Muscle of arm (tissue), 12 donors: Measurements from ENCODE around the gene C19orf81. TPM values are rescaled to one million over a fixed set of nuclear protein-coding genes. Genes with fewer than 3 reads are reported as not detected.

ENCODE experiments used
- DNase-seq: peaks from one replicate; pipeline ENCODE4 v3.0.0-alpha.2; 2013
- polyA plus RNA-seq, 12 donors: library from polyadenylated mRNA; unstranded; fragments of 120-200 nt; gene quantifications; one replicate each; pipeline ENCODE4 v1.2.1, GENCODE V29; 2013; ENCODE audit not compliant: insufficient read length in 12 of 12

Gene C19orf81
- polyA plus RNA-seq, 12 donors: 0.85 to 2.8 (median 1.5) TPM; not detected in 2

DNA sequence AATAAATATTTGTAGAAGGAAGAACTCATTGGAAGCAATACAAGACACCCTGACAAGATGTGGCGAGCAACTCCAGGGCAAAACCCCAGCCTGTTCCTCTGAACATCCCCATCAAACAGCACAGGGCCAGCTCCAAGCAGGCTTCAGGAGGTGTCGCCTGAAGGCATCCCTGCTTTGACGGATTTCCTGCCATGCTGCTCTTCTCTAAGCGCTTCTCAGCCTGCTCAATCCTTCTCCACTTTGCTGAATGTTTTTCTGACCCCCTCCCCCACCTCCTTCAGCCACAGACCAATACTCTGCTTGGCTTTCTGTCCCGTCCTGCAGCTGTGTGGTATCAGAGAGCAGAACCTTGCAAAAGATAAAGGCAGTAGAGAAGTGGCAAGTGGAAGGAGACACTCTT, 28.4 kb downstream of the C19orf81 start:
- no peak for DNase-seq

DNA sequence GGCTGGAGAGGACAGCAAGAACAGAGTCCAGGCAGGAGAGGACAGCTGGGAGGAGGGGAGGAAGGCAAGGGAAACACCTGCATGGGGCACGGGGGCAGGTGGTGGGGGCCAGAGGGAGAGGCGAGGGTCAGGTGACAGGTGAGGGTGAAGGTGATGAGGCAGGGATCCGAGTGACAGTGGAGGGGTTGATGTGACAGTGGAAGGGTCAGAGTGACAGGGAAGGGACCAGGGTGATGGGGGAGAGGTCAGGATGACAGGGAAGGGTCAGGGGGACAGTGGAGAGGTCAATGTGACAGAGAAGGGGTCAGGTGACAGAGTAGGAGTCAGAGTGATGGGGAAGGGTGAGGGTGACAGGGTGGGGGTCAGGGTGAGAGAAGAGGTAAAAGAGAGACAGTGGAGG, 29.1 kb downstream of the C19orf81 start:
- no peak for DNase-seq

DNA sequence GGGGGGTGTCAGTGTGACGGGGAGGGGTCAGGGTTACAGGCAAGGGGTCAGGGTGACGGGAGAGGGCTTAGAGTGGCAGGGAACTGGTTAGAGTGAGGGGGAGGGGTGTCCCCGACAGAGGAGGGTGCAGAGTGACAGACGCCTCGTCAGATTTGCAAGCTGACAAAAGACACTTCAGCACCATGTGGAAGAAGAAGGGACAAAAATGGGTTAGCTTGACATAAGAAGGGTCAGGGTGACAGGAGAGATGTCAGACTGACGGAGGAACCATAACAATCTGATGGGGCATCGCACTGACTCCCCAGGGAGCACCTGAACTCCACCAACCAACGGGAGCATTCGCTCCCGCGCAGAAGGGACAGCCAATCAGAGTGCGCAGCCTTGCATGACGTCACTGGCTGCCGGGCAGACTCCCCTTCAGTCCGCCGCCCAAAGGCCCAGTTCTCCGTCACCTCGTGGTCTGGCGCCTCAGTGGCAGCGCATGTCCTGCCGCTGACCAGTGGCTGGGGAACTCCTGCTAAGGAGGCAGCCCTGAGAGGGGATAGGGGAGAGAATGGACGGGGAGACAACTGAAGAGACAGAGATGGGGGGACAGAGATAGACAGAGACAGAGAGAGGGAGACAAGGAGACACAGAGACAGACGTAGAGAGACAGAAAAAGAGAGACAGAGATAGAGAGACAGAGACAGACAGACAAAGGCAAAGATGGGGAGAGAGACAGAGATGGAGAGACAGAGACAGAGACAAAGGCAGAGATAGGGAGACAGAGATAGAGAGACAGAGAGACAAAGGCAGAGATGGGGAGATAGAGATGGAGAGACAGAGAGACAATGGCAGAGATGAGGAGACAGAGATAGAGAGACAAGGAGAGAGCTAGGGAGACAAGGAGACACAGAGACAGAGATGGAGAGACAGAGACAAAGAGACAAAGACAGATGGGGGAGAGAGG, 30.2 kb downstream of the C19orf81 start:
- DNase-seq: peak; percentile 68

DNA sequence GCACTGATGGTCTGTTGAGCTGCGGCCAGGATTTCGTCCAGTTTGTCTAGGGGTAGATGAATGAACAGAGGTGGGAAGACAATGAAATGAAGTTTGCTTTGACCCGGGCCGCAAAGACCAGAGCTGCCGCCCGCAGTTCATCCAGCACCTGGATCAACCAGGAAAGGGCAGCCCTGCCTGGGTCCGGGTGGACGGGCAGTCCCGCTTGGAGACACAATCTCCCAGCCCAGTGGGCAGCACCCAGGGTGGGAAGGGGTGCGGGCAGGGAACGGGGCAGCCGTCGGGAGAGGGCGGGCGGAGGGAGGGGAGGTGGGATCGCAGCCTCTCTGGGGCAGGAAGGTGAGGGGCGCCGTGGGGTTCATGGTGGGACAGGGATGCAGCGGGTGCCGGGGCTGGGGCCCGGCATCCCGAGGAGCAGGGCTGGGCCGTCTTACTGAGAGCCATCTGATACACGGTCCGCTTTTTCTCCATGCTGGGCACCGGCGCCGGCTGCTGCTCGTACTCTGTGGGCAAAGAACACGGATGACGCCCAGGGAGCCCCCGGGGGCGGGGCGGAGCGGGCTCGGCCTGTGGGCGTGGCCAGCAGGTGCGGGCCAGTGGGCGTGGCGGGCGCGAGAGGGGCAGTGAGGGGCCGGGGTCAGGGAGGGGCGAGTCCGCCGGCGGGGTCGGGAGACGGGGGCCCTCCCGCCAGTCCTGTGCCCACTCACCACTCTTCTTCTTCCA, 37.2 kb downstream of the C19orf81 start:
- no peak for DNase-seq

DNA sequence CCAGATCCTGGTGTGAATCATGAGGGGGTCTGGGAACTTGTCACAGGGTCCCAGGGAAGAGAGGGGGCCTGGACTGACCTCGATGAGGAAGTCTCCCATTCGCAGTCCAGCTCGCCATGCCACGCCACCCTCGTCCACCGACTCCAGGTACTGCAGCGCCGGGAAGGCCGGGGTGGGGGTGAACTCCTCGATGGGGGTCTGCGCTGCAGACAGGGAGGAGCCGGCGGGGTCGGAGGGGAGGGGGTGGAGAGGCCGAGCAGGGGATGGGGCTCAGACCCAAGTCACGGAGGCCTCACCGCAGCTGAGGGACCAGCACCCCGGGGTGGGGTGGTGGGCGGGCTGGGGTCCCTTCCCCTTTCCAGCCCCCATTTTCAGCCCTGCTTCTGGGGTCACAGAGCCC, 39.5 kb downstream of the C19orf81 start:
- DNase-seq: no peak

DNA sequence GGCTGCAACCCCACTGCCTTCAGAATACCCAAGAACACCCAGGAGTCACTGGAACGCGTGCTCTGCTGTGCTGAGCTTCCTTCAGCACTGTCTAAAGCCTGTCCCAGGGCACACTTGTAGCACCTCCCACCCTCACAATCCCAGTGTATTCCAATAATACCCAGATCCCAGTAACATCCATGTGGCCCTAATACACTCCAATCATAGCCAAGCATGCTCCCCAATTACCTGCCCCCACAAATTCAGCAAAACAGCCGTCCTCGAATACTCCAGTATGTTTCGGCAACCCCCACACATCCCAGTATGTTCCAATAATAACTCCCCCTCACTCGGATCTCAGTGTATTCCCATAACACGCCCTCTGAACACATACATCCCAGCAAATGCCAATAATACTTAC, 41.2 kb downstream of the C19orf81 start:
- no peak for DNase-seq

DNA sequence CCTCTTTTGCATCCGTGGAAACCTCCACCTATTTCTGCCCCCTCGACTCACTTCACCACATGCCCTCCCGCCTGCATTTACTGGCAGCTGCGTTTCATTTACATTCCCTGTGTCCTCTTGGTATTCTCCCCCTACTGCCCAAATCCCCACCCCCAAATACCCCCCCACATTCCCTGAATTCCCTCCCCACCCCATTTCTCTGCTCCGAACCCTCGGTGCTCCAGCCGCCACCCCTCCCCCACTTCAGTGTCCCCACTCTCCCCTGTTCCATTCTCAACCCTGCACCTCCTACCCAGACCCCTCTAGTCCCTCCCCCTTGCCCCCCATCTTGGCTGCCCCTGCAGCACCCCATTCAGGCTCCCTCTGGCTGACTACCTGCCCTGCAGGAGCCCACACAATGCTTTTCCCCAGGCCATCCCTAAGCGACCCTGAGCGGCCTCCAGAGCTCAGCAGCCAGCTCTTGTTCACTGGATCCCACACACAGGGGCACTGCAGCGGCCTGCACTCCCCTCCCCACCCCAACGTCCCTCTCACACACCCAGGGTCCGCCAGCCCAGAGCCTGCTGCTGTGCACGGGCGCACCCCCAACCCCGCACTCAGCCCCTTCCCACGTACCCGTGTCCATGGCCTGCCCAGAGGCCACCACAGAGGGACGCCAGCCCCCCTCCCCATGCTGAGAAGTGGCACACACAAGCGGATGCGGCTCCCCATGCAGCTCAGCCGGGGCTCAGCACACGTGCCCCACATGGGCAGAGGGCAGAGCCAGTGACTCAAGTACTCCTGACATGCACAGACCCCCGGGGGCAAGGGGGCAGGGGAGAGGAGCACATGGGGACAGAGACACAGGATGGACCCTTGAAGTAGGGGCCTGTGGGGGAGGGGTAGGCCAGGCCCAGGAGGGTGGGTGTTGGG, 44.1 kb downstream of the C19orf81 start:
- DNase-seq: no peak

DNA sequence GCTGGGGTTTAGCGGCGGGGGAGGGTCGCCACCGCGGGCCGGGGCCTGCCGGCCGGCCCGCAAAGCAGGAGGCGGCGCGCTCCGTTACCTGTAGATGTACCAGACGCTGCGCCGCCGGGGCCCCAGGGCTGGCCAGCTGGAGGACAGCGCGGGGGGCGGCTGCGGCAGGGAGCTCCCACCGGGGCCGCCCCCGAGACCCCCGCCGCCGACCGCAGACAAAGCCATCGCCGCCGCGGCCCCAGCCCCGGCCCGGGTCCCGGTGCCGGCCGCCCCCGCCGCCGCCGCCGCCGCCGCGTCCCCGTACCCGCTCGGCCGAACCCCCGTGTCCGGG, 45.5 kb downstream of the C19orf81 start:
- no peak for DNase-seq

DNA sequence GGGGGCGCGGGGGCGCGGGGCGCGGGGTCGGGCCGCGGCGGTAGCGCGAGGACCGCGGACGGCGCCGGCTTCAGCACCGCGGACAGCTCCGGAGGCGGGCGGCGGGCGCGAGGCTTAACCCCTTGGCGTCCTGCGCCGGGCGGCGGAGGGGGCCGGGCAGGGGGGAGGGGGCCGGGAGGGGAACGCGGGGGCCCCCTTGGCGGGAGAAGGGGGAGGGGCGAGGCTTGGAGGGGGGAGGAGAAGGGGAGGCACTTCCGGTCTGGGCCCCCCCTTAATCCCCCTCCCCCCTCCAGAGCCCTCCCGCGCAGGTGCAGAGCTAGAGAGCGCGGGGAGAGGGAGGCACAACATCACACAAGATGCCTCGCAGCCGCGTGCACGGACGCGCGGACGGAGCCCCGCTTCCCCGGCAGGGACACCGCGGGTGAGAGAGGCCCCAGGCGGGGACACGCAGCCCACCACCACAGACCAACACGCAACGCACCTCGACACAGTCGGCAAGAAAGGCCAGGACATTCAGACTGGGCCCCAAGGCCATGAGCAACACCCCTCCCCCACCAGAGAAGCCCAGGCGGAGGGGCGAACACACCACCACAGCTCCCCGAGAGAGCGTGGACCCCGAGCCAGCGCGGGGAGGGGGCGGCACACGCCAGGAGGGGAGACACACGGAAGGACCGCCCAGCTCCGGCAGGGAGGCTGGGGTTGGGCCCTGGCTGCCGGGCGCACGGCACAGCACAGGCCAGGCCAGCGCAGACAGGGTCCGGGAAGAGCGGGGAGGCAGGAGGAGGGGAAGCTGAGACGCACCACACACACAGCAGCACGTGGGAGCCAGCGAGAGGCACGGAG, 46.2 kb downstream of the C19orf81 start:
- peak; percentile 23 for DNase-seq

DNA sequence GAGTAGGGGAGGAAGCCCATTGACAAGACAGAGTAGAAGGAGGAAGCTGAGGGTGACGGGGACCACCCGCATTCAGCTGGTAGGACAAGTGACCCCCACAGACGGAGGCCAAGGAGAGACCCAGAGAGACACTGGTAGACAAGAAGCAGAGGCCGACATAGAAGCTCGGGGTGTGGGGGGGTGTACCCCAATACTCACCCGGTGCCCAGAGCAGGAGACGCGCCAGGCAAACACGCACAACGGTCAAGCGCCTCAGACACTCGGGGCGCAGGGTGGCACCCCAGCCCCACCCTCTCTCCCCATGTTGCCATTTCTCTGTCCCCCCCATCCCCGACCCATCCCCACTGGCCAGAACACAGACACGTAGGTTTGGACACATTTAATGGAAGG, 46.8 kb downstream of the C19orf81 start:
- no peak for DNase-seq

DNA sequence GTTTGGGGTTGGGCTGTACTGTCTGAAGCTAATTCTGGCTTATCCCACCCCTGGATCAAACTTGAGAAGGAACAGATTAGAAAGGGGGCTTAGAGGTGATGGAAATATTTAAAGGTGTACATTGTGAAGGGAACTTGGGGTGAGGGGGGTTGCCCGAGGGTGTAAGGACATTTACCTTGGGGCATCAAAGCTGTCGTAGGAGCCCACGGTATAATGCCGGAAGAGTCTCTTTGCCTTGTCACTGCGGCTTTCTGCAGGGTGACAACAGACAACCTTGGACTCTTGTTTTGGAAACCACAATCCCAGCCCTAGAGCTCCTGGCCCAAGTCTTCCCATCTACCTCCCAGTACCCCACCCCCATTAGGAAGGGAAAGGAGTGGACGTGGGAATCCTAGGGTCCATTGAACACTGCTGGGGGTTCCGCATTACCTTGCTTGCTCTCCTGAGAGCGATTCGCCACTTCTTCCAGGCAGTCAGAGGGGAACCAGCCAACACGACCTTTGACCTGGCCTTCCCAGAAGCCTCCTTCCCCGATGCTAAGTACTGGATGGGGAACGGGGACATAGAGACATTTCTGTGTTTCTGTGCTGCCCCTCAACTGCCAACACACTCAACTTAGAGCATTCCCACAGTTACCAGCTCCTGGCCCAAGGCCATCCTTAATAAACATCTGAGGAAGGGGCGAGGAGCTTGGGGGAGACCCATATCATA, 48.3 kb downstream of the C19orf81 start:
- no peak for DNase-seq

DNA sequence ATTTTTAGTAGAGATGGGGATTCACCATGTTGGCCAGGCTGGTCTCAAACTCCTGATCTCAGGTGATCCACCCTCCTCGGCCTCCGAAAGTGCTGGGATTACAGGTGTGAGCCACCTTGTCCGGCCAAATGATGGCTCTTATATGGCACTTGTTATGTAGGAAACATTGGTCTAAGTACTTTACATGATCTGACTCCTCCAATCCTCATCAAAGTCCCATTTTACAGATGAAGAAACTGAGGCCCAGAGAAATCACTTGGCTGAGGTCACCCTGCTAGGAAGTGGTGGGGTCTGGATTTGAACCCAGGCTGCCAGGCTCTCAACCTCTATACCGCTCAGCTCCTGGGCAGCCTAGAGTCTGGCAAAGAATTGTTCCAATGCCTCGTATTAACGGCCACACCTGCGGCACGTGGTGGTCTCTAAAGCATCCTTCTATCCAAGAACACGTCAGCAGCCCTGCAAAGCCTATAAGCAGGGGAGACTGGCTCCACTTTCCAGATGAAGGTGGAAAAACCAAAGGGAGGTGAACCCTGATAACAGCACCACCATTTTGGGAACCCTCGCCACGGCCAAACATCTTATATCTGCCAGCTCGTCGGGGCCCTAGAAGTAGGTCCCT, 52.2 kb downstream of the C19orf81 start:
- DNase-seq: no peak

DNA sequence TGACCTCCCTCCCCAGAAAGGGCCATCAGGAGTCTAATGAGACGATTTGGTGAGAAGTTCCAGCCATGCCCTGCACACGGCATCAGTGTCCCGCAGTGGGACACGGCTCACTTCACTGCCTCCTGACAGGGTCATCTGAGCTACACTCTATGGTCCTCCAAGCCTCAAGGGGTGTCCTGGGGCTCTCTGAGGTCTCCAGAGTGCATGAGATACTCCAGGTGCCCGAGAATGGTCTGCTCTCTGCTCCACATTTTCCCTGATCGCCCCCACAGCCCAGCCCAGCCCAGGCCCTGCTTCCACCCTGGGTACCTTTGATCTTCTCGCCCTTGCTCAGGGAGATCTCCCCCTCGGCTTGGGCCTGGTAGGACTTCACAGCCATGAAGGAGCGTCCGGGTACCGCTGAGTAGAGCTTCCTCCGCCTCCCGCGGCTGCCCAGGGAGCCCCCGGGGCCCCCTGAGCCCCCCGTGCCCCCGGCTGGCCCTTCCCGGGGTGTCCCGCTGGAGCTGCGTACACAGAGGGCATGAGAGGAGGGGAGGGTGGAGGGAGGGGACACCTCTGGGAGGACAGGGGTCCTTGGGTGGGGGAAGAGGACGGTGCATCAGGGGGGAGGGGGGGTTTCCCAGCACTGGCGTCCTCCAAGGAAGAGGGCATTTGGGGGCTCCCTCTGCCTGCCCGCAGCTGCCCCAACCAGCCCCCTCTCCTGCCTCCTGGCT, 53.1 kb downstream of the C19orf81 start:
- DNase-seq: no peak

DNA sequence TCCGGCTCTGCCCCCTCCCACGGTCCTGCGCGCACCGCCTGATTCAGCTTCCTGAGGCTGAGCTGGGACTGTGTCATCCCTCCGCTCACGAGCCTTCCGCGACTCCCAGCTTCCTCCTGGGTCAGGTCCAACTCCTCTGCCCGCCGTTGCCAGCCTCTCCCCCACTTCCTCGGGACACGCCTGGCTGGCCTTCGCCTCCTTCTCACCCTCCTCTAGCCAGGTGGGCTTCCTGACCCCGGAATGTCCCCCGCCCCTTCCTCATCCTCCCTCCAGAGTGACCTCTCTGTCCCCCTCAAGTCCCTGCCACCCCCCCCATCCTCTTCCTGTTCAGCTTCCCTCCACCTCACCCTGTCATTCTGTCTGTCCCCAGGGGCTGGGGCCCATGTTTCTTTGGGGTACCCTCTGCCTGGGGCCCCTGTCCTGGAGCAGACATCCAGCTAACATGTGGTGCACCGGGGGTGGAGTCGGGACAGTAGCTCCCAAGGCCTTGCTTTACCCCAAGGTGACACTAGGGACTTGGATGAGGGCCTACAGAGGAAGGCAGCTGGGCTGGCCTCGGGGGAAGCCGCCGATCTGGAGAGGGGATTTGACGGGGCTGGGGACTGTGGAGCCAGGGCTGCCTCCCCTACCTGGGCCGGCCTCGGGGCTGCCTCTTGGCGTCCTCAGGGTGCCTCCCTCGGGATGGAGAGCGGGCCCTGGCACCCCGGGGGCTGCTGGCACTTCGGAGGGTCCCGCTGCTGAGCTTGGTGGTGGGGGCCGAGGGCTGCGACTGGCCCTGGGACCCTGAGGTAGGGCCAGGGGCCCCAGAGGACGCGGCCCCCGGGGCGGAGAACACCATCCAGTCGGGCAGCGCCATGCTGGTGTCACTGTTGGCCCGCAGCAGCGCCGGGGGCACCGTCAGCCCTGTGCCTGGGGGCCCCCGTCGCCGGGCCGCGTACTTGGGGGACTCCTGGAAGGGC, 53.9 kb downstream of the C19orf81 start:
- no peak for DNase-seq

DNA sequence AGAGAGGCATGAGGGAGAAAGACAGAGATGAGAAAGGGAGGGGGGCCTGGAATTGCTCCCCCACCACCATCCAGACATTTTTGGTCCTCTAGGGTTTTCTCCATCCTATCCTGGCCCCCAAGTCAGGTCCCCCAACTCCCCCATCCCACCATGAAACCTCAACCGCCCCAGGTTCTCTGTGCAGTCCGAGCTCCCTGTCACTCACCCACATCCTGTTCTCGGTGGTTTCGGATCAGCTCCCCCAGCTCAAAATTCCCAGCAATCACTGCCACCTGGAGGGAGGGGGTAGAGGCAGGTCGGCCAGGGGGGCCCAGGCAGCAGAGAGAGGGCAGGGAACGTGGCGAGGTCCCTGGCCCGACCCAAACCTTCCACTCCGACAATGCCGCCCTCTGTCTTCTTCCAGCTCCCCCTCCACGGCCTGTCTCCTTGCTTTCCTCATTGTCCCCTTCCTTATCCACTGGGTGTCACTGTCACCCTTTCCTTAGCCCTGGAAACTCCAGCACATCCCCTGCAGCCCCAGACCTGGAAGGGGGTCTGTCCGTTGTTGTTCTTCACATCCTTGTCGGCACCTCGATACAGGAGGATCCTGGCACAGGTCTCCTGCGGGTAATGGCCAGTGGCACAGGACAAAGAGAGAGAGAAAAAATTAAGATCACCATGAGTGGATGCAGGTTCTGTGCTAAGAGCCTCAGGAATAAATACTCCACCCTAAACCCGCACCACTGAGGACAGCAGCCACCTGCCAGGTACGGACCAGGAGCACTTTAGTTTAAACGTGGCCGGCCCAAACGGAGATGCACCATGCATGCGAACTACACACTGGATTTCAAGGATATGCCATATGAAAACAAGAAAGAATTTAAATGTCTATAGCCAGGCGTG, 54.9 kb downstream of the C19orf81 start:
- no peak for DNase-seq

DNA sequence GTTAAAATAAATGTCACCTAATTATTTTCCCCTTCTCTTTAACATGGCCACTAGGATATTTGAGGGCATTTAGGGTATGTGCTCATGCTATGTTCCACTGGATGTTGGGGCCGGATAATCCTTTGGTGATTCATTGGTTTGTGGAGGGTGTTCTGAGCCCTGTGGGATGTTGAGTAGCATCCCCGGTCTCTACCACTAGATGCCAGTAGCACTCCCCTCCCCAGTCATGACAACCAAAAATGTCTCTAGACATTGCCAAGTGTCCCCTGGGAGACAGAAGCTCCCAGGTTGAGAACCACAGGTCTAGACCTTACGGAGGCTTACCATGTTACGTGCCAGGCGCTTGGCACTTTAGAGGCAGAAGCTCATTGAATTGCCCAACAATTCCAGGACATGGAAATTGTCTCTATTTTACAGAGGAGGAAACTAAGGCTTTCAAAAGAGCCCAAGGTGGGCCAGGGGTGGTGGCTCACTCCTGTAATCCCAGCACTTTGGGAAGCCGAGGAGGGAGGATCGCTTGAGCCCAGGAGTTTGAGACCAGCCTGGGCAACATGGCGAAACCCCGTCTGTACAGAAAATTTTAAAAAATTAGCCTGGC, 56.3 kb downstream of the C19orf81 start:
- DNase-seq: no peak

DNA sequence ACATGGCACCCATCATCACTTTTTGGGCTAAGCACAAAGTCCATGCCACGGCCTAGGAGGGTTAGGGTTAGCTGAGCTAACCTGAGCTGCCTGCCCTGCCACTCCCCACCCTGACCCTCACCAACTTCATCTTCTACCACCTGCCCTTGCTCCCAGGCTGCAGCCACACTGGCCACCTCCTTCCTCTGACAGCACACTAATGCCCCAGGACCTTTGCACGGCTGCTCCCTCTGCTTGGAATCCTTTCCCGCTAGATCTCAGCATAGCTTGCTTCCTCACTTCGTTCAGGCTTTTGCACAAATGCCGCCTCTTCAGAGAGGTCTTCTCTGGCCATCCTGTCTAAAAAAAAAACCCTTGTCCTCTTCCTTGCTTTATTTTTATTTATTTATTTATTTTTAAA, 57.1 kb downstream of the C19orf81 start:
- no peak for DNase-seq
